NT2/D1 (cell line): Measurements from ENCODE around the gene JARID2.

ENCODE experiments used
- SUZ12 ChIP-seq: IDR thresholded peaks from 2 replicates; pipeline ENCODE4 v1.6.1; 2011; ENCODE audit not compliant: insufficient read length, insufficient read depth; ENCODE audit errors: extremely low read depth
- YY1 ChIP-seq: IDR thresholded peaks from 2 replicates; pipeline ENCODE4 v1.6.1; 2011; ENCODE audit not compliant: insufficient read length, insufficient read depth
- ZNF274 ChIP-seq: IDR thresholded peaks from 2 replicates; pipeline ENCODE4 v1.6.1; 2011; ENCODE audit warnings: mild to moderate bottlenecking, low read depth, low read length

GRCh38 chr6:15316754-15317153, 70.9 kb downstream of the JARID2 start:
- TF ChIP-seq ZNF274 (no peak), YY1 (no peak), SUZ12 (no peak)
